Left ventricle myocardium inferior (tissue), 1 donor: ENCODE data around the gene CCSER1. TPM values are rescaled to one million over a fixed set of nuclear protein-coding genes. Genes with fewer than 3 reads are reported as not detected.

Experiments
- DNase-seq: peaks from one replicate; pipeline ENCODE4 v3.0.0-alpha.2; 2020
- H3K27ac ChIP-seq: fragments of 200-600 bp; replicated peaks from 2 replicates; pipeline ENCODE4 v1.8.0; 2021
- H3K27me3 ChIP-seq: fragments of 200-600 bp; 2 replicates; pipeline ENCODE4 v1.8.0; 2021; ENCODE audit warnings: low read depth
- H3K36me3 ChIP-seq: fragments of 200-600 bp; 2 replicates; pipeline ENCODE4 v1.8.0; 2021
- H3K4me1 ChIP-seq: fragments of 200-600 bp; 2 replicates; pipeline ENCODE4 v1.8.0; 2021
- H3K4me3 ChIP-seq: fragments of 200-600 bp; 2 replicates; pipeline ENCODE4 v1.8.0; 2021; ENCODE audit warnings: mild to moderate bottlenecking, moderate library complexity
- H3K9me3 ChIP-seq: fragments of 200-600 bp; replicated peaks from 2 replicates; pipeline ENCODE4 v1.8.0; 2021
- intact Hi-C: fragments of 100-400 bp; cut with micrococcal nuclease; formaldehyde crosslinking; loops from one replicate; pipeline ENCODE4 v1.11.0; 2022
- total RNA-seq: library from RNA; stranded (reverse); fragmentation: NEBNext Ultra II Directional; extraction: Animal tissue kit (Norgen Biotek cat#: 25700); gene quantifications from one replicate; pipeline ENCODE4 v1.2.1, GENCODE V29; 2021
- TF ChIP-seq, protein P1 (sequence below): fragments of 200-600 bp; IDR thresholded peaks from 2 replicates; pipeline ENCODE4 v1.8.0; 2021; ENCODE audit warnings: antibody characterized with exemption, mild to moderate bottlenecking, borderline replicate concordance
- donor health status: DM: no; HTN: yes; CAD: no; lungs with severe emphysema.

Gene CCSER1
- total RNA-seq, 1 donor from 2014 or later: 13.2 TPM

DNA sequence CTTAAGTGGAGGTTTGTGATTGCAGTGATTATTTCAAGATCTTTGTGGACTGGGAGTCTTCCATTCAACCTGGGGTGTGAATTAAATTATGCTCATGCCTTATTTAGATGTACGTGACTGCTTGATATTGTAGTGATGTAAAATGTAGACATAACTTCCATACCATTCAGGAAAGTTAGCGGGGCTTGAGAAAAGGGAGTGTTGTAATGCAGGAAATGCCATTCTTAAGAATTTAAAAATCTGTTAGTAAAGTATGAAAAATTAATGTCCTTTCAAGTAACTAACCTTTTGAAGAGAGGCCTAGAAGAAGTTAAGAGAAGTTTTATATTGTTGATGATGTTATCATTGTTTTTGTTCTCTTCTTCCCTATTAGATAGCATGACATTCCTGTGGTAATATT, 318.2 kb downstream of the CCSER1 start:
- no peak for DNase-seq
- intact Hi-C loops: no loop called here
- H3K27me3 ChIP-seq: no peaks in the 10 kb centered on the region

DNA sequence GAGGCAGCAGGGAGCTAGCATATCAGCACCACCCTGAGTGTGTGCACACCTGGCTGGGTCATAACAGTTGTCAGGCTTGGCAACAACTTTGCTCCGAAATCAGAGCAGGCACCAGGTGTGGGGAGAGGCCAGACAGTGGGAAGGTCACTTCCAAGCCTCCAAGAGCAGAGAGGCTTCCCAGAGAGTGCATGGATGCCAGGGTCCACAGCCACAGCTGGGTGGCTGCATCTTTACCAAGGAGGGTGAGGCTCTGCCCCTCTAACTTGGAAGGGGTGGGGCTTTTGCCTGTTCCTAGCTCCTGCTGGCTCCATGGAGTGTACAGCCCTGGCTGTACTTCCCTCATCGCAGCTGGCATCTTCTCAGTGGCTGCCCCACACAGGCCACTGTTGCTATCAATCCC, 322.4 kb downstream of the CCSER1 start:
- no peak overlapping the region for H3K4me3 ChIP-seq
- no peaks in the 10 kb centered on the region for H3K4me1 ChIP-seq
- intact Hi-C loops: no loop called here
- no peak overlapping the region for H3K27ac ChIP-seq
- TF ChIP-seq, protein P1, sequence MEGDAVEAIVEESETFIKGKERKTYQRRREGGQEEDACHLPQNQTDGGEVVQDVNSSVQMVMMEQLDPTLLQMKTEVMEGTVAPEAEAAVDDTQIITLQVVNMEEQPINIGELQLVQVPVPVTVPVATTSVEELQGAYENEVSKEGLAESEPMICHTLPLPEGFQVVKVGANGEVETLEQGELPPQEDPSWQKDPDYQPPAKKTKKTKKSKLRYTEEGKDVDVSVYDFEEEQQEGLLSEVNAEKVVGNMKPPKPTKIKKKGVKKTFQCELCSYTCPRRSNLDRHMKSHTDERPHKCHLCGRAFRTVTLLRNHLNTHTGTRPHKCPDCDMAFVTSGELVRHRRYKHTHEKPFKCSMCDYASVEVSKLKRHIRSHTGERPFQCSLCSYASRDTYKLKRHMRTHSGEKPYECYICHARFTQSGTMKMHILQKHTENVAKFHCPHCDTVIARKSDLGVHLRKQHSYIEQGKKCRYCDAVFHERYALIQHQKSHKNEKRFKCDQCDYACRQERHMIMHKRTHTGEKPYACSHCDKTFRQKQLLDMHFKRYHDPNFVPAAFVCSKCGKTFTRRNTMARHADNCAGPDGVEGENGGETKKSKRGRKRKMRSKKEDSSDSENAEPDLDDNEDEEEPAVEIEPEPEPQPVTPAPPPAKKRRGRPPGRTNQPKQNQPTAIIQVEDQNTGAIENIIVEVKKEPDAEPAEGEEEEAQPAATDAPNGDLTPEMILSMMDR: no peak
- no peaks in the 10 kb centered on the region for H3K9me3 ChIP-seq
- no peaks in the 10 kb centered on the region for H3K36me3 ChIP-seq
- DNase-seq: no peak
- H3K27me3 ChIP-seq: no peaks in the 10 kb centered on the region

More for the DNA sequence above, 318.2 kb downstream of the CCSER1 start:
- H3K27ac ChIP-seq: no peak overlapping the region
- no peak overlapping the region for H3K4me3 ChIP-seq
- H3K9me3 ChIP-seq: no peaks in the 10 kb centered on the region
- H3K36me3 ChIP-seq: no peaks in the 10 kb centered on the region
- H3K4me1 ChIP-seq: no peaks in the 10 kb centered on the region
- TF ChIP-seq, protein P1: no peak

GRCh38 chr4:90456891-90457290, 329.7 kb downstream of the CCSER1 start:
- DNase-seq: no peak
- Histone ChIP-seq H3K27me3 (no peaks in the 10 kb centered on the region), H3K9me3 (peaks cover 8% of the 10 kb centered on the region), H3K4me3 (no peak overlapping the region), H3K4me1 (no peaks in the 10 kb centered on the region), H3K27ac (no peak overlapping the region), H3K36me3 (no peaks in the 10 kb centered on the region)
- TF ChIP-seq, protein P1: no peak
- intact Hi-C loops: no loop called here

DNA sequence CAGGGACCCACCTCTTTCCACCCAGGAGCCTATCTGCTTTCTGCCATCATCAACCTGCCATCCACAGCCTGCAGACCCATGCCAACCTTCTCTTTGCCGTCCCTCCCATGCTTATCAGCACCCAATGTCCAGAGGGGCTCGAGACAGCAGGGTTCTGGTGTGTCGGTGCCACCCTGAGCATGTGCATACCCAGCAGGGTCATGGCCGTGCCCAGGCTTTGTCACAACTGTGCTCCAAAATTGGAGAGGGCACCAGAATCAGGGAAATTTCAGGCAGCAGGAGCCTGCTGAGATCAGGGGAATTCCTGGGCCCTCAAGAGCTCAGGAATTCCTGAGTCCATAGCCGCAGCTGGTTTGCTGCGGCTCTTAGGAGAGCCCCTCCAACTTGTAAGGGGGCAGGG, 330.6 kb downstream of the CCSER1 start:
- Histone ChIP-seq H3K9me3 (peaks cover 8% of the 10 kb centered on the region), H3K4me3 (no peak overlapping the region), H3K27ac (no peak overlapping the region), H3K36me3 (no peaks in the 10 kb centered on the region), H3K27me3 (no peaks in the 10 kb centered on the region), H3K4me1 (no peaks in the 10 kb centered on the region)
- intact Hi-C loops: no loop called here
- TF ChIP-seq, protein P1: no peak
- DNase-seq: no peak

DNA sequence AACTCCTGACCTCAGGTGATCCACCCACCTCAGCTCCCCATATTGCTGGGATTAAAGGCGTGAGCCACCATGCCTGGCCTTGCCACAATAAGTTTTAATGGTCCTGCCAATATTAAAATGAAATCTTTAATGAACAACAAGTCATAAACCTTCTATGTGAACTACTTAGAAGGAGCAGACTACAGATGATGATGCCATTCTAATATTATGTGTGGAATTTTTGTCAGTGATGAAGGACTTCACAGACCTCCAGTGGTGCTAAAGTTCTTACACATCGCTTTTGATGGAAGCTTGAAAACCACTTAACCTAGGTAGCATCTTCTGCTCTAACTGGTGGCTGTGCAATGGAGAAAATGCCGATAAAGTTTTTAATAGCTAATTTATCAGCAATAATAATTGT, 331.4 kb downstream of the CCSER1 start:
- no peak overlapping the region for H3K27ac ChIP-seq
- intact Hi-C loops: no loop called here
- no peaks in the 10 kb centered on the region for H3K27me3 ChIP-seq
- no peaks in the 10 kb centered on the region for H3K4me1 ChIP-seq
- no peak for DNase-seq
- no peaks in the 10 kb centered on the region for H3K36me3 ChIP-seq
- H3K9me3 ChIP-seq: peaks cover 8% of the 10 kb centered on the region
- TF ChIP-seq, protein P1: no peak
- no peak overlapping the region for H3K4me3 ChIP-seq

DNA sequence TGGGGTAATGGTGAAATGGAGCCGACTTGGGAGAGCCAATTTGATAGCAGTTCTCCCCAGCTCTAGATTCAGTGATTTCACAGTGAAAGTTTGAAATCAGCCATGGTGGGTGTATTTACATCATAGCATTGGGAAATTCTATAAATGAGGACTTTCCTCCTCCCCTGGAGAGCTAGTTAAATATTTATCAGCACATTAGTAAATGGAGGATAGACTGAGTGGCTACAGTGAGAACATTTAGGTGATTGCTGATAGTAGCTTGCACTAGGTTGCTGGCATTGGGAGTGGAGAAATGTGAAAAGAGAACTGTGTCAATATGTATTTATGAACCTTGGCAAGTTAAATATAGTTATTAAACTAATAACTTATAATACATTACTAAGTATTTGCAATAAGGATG, 347.3 kb downstream of the CCSER1 start:
- DNase-seq: no peak
- intact Hi-C loops: no loop called here
- H3K4me1 ChIP-seq: no peaks in the 10 kb centered on the region
- no peaks in the 10 kb centered on the region for H3K27me3 ChIP-seq
- no peak overlapping the region for H3K27ac ChIP-seq
- TF ChIP-seq, protein P1: no peak
- H3K4me3 ChIP-seq: no peak overlapping the region
- peaks cover 4% of the 10 kb centered on the region for H3K9me3 ChIP-seq
- H3K36me3 ChIP-seq: no peaks in the 10 kb centered on the region
